GM21526 (cell line): ENCODE data around the gene TRIM24.

ENCODE experiments used
- ATAC-seq: cut with Tn5 transposase; IDR thresholded peaks from one replicate; pipeline ENCODE4 v1.9.1; 2021; ENCODE audit warnings: moderate library complexity; ENCODE audit not compliant: unreplicated experiment, low FRiP score

TRIM24 gene

DNA sequence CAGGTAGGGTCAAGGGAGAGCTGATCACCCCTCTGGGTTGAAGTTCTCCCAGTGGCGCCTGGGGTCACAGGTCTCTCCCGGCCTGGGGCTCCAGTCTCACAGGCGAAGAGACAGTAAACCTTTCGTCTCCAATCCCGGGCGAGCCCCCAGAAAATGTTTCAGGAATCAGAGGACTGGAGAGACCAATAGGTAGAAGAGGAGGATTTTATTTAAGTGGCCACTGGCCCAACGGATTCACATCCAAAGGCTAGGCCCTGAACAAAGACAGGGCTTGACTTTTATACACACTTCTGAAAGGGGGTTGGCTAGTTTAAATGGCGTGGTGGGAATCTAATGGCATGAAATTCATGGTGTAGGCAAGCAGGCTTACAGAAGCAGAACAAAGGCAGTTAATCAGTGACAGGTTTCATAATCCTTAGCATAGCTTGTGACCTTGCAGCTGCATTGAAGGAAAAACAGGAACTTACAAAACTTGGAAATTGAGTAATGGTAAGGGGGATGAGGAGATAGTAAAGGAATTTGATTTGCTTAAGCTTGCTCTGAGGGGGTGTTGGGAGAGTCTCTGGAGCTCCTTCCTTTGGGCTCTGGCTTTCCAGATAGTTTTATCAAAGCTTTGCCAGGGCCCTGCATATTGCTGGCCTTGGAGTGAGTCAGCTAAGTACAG is 105.5 kb downstream of the TRIM24 start:
- ATAC-seq: no peak

GRCh38 chr7:138568655-138569054 is 108.6 kb downstream of the TRIM24 start:
- no peak for ATAC-seq

GRCh38 chr7:138569418-138569817 is 109.4 kb downstream of the TRIM24 start:
- ATAC-seq: no peak

GRCh38 chr7:138570715-138571114 is 110.7 kb downstream of the TRIM24 start:
- no peak for ATAC-seq

GRCh38 chr7:138573741-138574140 is 113.7 kb downstream of the TRIM24 start:
- ATAC-seq: no peak

DNA sequence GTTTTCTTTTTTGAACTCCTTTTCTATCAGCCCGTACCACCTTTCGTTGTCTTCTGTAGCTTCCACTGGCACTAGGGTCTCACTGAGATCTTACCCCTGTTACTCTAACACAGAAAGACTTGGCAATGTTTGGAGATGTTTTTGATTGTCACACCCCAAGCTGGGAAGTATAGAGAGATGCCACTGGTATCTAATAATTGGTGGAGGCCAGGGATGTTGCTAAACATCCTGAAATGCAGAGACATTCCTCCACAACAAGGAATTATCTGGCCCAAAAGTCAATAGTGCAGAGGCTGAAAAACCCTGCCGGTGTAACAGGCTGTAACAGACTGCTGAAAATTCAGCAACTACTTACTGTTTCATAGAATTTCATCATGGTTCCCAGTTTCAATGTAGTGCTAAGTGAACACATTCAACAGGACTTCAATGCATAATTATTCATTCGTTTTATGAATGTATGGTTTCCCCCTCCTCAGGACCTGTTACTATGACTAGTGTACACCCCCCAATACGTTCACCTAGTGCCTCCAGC is 115.9 kb downstream of the TRIM24 start:
- no peak for ATAC-seq

- ATAC-seq: no peak
Measured at GRCh38 chr7:138579136-138579535, 119.1 kb downstream of the TRIM24 start.

GRCh38 chr7:138579671-138580070 is 119.6 kb downstream of the TRIM24 start:
- no peak for ATAC-seq

DNA sequence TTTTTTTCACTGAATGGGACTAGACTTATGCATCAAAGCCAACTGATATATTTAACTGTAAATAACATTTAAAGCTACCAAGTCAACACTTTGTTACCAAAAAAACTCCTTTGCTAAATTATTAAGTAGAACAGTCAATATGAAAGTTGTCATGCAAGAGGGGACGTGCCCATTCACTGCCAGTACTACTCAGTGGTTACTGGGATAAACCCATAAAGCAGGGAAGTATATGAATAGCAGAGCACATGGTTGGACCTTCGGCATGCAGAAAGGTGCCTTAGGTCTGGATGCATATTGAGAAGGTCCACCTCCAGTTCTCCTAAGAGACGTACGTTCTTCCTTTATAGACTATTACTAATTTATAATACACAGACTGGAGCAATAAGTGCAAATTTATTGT is 121.0 kb downstream of the TRIM24 start:
- ATAC-seq: no peak

- no peak for ATAC-seq
Measured at GRCh38 chr7:138584283-138584682, 124.2 kb downstream of the TRIM24 start.

GRCh38 chr7:138584696-138585095 is 124.6 kb downstream of the TRIM24 start:
- ATAC-seq: no peak

- ATAC-seq: no peak
Measured at GRCh38 chr7:138585283-138585993, 125.4 kb downstream of the TRIM24 start.

DNA sequence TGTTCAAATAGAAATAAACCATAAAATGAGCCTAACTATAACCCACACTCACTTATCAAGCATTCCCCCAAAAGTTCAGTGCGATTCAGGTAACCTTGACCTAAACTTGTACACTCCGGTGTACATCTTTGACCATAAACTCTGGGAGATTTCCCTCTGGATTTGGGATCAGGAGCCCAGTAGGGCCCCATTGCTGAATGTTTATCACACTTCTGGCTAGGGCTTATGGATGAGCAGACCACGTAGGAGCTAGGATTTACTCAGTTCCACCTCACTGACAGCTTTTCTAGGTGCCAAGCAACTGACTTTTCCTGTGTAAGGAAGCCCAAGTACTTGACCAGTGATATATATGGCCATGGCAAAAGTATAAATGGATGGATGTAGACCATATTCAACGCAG is 127.4 kb downstream of the TRIM24 start:
- no peak for ATAC-seq

GRCh38 chr7:138588986-138589385 is 128.9 kb downstream of the TRIM24 start:
- ATAC-seq: no peak

GRCh38 chr7:138590154-138590553 is 130.1 kb downstream of the TRIM24 start:
- no peak for ATAC-seq

DNA sequence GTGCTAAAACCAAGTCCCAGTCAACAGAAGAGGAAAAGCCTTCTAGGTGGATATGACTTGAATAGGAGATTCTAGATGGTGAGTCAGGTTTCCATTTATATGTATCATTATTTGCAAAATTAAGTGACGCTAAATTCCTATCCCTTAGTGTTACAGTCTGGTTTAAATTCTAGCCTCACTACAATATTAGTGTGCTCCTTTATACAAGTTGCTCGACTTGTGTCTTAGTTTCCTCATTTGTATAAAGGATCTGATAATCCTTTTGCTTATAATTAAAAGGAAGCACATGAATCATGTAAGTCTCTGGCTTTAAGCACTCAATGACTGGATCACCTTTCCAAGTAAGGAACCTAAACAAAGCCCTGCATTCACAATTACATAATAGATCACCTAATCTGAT is 135.4 kb downstream of the TRIM24 start:
- no peak for ATAC-seq

GRCh38 chr7:138602451-138602850 is 142.4 kb downstream of the TRIM24 start:
- ATAC-seq: no peak

DNA sequence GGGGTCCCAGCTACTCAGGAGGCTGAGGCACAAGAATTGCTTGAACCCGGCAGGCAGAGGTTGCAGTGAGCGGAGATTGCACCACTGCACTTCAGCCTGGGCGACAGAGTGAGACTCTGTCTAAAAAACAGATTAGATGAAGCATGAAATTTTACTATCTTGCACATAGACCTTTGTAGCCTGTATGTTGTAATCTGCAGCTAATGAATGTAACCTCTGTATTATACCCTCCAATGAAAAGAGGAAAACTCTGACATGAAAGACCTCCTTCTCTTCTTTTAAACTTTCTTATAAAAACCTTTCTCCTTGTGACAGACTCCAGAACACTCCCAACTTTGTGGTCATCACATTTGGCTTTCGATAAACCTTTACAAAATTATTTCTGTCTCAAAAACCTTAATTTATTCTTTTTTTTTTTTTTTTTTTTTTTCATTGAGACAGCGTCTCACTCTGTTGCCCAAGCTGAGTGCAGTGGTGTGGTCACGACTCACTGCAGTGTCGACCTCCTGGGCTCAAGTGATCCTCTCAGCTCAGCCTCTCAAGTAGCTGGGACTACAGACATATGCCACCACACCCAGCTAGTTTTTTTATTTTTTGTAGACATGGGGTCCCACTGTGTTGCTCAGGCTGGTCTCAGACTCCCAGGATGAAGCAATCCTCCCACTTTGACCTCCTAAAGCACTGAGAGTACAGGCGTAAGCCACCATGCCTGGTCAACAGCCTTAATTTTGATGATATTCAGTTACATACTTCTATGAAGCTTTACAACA is 143.7 kb downstream of the TRIM24 start:
- ATAC-seq: no peak

- ATAC-seq: no peak
Measured at GRCh38 chr7:138606236-138606635, 146.2 kb downstream of the TRIM24 start.

GRCh38 chr7:138607216-138608126 is 147.4 kb downstream of the TRIM24 start:
- ATAC-seq: no peak
